Measurements from ENCODE around the gene RAD51B. TPM values are rescaled to one million over a fixed set of nuclear protein-coding genes. Genes with fewer than 3 reads are reported as not detected.

The RAD51B gene
- total and polyA plus RNA-seq, 9 of the 15 experiments (the other 6 are each of a cell fraction or from before 2014, with no cell fraction given): 8.5 to 17.3 (median 11.3) TPM

- ATAC-seq (no peak), FAIRE-seq (no peak), DNase-seq (ENCODE audit: extremely low read depth in 1 of 4, low spot score in 3 of 4) (no peak)
- Histone ChIP-seq H3K36me3 (ENCODE audit: control insufficient read depth, insufficient read depth, low read length) (no peaks in the 10 kb centered on the region), H3K4me3 (no peak overlapping the region), H3K9me1 (ENCODE audit: control insufficient read depth, insufficient read depth, low read length) (no peaks in the 10 kb centered on the region), H4K20me1 (replicated peaks; ENCODE audit: control insufficient read depth, insufficient read depth, low read length) (no peaks in the 10 kb centered on the region), H2AFZ (ENCODE audit: low read depth, low read length) (no peak overlapping the region), H3K4me1 (replicated peaks in 1 of 2; ENCODE audit: control insufficient read depth in 2 of 2, insufficient read depth in 2 of 2, low read length in 2 of 2) (peaks cover 0 to 18% of the 10 kb centered on the region in 2 experiments; a peak in 4 of 5 replicates), H3K27me3 (ENCODE audit: control insufficient read depth in 2 of 2, insufficient read depth in 2 of 2, low read length in 2 of 2) (no peaks in the 10 kb centered on the region), H3K9me3 (replicated peaks; ENCODE audit: control insufficient read depth, insufficient read depth, low read depth, low read length) (no peaks in the 10 kb centered on the region), H3K9ac (ENCODE audit: insufficient read depth in 1 of 2, low read depth in 2 of 2, low read length in 2 of 2) (no peak overlapping the region), H3K79me2 (ENCODE audit: control insufficient read depth, insufficient read depth, low read length) (no peaks in the 10 kb centered on the region), H3K27ac (ENCODE audit: extremely low read depth, low read depth, low read length) (no peak overlapping the region), H3K4me2 (ENCODE audit: insufficient read depth, low read length) (no peak overlapping the region)
- in situ Hi-C loops (cut with MboI) (no loop called here), intact Hi-C loops (cut with micrococcal nuclease) (no loop called here)
- POLR2A ChIA-PET: interaction anchor here (1.5 kb wide), 1 partner anchor 14 kb away, joined by 3 read pairs; no protein-coding TSS in a partner anchor
- 49% methylated on average over 8 of the region's 8 CpGs for WGBS (ENCODE audit: insufficient coverage, low coverage, missing lambda C conversion rate)
- CTCF ChIA-PET (ENCODE audit: low intra/inter-chr PET ratio): no interaction called here
- BruUV-seq (replicated peaks): no TSS peak
- TF ChIP-seq CTBP1 (IDR thresholded peaks at IDR 0.05; ENCODE audit: borderline replicate concordance) (no peak), MAFF (IDR thresholded peaks at IDR 0.05; ENCODE audit: low read length) (peak; percentile 69), GATAD2B (IDR thresholded peaks at IDR 0.05; ENCODE audit: borderline replicate concordance) (no peak), NR3C1 (CRISPR knock-in tag; IDR thresholded peaks at IDR 0.05) (no peak), ZBTB33 (CRISPR knock-in tag; IDR thresholded peaks at IDR 0.05) (no peak), MAFG (tag; conservative IDR thresholded peaks at IDR 0.05) (peak; percentile 50; the same call in 1 of the 2 replicates), ZNF124 (CRISPR knock-in tag; IDR thresholded peaks at IDR 0.05) (no peak), NFE2 (IDR thresholded peaks at IDR 0.05; ENCODE audit: low read depth) (no peak), MAFK (IDR thresholded peaks at IDR 0.05; ENCODE audit: low read length) (peak; percentile 73; the same call in 1 of the 2 replicates), MYC (IDR thresholded peaks at IDR 0.05; ENCODE audit: low read depth, low read length) (no peak), MYC (CRISPR knock-in tag; IDR thresholded peaks at IDR 0.05; ENCODE audit: borderline replicate concordance, low read depth) (no peak), CEBPB (tag; IDR thresholded peaks at IDR 0.05) (no peak), CAMTA2 (CRISPR knock-in tag; conservative IDR thresholded peaks at IDR 0.05) (no peak), CCAR2 (IDR thresholded peaks at IDR 0.05; ENCODE audit: low read depth, low read length) (no peak), ZNF239 (CRISPR knock-in tag; IDR thresholded peaks at IDR 0.05) (no peak), C11orf30 (IDR thresholded peaks at IDR 0.05; ENCODE audit: low read depth) (peak; percentile 78), ZBTB12 (CRISPR knock-in tag; IDR thresholded peaks at IDR 0.05) (no peak), MLLT1 (IDR thresholded peaks at IDR 0.05) (no peak), USF1 (CRISPR knock-in tag; IDR thresholded peaks at IDR 0.05) (no peak), OTX1 (CRISPR knock-in tag; IDR thresholded peaks at IDR 0.05) (no peak)
Measured at GRCh38 chr14:68679746-68680467, 860.3 kb downstream of the RAD51B start.

All from K562 (cell line).